Parathyroid adenoma (tissue), 2 donors: Measurements from ENCODE around the gene NXF2.
"Not testable (repeated sequence)": the region's sequence is repeated elsewhere in the genome, so short reads cannot be mapped to it uniquely, and the experiment has no call there.

Experiments used
- H2AFZ ChIP-seq: fragments of 300-600 bp; sonication (generic); one replicate; pipeline ENCODE4 v1.7.0; 2017; ENCODE audit warnings: antibody characterized with exemption, mild to moderate bottlenecking
- H3K27ac ChIP-seq: fragments of 300-600 bp; sonication (generic); one replicate; pipeline ENCODE4 v1.7.0; 2017
- H3K27me3 ChIP-seq: fragments of 300-600 bp; sonication (generic); one replicate; pipeline ENCODE4 v1.7.0; 2017; ENCODE audit warnings: low read length; ENCODE audit not compliant: control insufficient read depth, insufficient read depth
- H3K36me3 ChIP-seq: fragments of 300-600 bp; sonication (generic); one replicate; pipeline ENCODE4 v1.7.0; 2017; ENCODE audit warnings: low read length; ENCODE audit not compliant: control insufficient read depth, insufficient read depth
- H3K4me1 ChIP-seq: fragments of 300-600 bp; sonication (generic); one replicate; pipeline ENCODE4 v1.7.0; 2017; ENCODE audit warnings: control low read depth
- H3K4me2 ChIP-seq: fragments of 300-600 bp; sonication (generic); one replicate; pipeline ENCODE4 v1.7.0; 2017; ENCODE audit warnings: low read length
- H3K4me3 ChIP-seq: fragments of 300-600 bp; sonication (generic); one replicate; pipeline ENCODE4 v1.7.0; 2017; ENCODE audit warnings: low read depth, low read length
- H3K79me2 ChIP-seq: fragments of 300-600 bp; sonication (generic); one replicate; pipeline ENCODE4 v1.7.0; 2017; ENCODE audit warnings: control low read depth
- H3K9ac ChIP-seq: fragments of 300-600 bp; sonication (generic); one replicate; pipeline ENCODE4 v1.7.0; 2017; ENCODE audit warnings: mild to moderate bottlenecking
- H3K9me3 ChIP-seq: fragments of 300-600 bp; sonication (generic); one replicate; pipeline ENCODE4 v1.7.0; 2017; ENCODE audit warnings: low read length; ENCODE audit not compliant: control insufficient read depth
- CTCF ChIP-seq: fragments of 300-600 bp; sonication (generic); IDR thresholded peaks from one replicate; pipeline ENCODE4 v1.7.0; 2017; ENCODE audit warnings: antibody characterized with exemption, mild to moderate bottlenecking
- donor health status: primary hyperparathyroidism.

The NXF2 gene

GRCh38 chrX:102246893-102247292, at the start of gene NXF2:
NXF2 (plus strand) TSS chrX:102247167; CDS start chrX:102307079, 59,912 bp downstream.
- not testable (repeated sequence) for H3K9me3 ChIP-seq, H3K27me3 ChIP-seq, H3K4me3 ChIP-seq, H3K36me3 ChIP-seq, H3K9ac ChIP-seq, H3K27ac ChIP-seq, H3K4me2 ChIP-seq, H3K4me1 ChIP-seq, H2AFZ ChIP-seq, H3K79me2 ChIP-seq

DNA sequence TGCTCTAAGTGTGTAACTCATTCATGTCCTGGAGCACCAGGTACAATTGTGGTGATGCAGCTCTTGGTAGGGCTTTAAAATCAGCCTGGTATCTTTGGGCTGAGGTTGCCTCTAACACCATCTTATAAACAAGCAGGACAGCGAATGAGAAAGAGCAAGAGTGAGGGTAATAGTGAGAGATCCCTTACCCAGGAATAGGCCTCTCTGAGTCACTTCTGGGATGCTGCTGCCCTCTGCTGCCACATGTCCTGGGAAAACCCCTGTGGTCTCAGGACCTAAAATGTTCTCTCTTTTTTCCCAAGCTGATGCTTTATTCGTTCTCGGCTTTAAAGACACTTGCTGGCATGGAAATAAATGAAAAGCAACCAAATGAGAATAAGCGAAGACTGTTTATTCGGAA, 39.0 kb upstream of the NXF2 start:
- not testable (repeated sequence) for H3K4me3 ChIP-seq, H3K9ac ChIP-seq, H3K4me1 ChIP-seq, H3K27me3 ChIP-seq, H3K79me2 ChIP-seq, H3K4me2 ChIP-seq, H3K36me3 ChIP-seq, H2AFZ ChIP-seq, H3K9me3 ChIP-seq, H3K27ac ChIP-seq

DNA sequence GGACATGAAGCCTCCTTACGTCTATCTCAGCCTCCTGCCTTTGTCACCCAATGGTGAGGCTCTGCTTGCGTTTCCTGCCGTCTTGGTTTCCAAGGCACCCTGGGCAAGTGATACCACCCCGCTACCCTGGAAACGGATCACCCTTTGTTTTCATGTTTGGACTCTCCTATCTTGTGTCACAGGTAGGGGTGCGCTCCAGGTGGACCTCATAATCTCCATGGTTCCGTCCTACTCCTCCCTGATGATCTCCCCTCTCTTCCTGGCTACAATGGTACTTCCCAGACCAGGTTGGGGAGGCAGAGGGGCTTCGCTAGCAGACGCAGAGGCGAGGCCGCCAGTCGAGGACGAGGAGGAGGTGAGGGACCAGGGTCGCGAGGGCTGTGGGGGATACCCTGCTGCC, 32.0 kb upstream of the NXF2 start, which contains the start of gene TCP11X1:
TCP11X1 (plus strand) TSS at position 316 of the 400 bp plus-strand sequence.
- H3K36me3 ChIP-seq, H3K79me2 ChIP-seq, H3K9me3 ChIP-seq: not testable (repeated sequence)

DNA sequence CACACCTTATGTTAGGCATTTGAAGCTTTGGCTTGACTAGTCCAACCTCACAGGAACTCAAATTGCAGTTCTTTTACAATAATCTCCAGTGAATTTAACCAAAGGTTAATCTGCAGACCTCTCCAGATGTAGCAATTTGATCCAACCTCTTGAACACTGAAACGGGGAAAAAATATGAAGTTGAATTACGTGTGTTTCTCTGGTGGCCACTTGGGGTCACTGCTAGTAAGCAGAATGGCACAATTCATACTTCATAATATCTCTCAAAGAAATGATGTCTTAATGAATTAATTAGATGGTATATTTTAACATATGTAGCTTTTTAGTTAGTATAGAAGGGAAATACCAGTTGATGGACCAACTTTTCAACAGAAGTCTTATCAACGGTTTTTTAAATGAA, 30.5 kb upstream of the NXF2 start:
- not testable (repeated sequence) for H3K9ac ChIP-seq, H3K27me3 ChIP-seq, H3K36me3 ChIP-seq, H2AFZ ChIP-seq, H3K9me3 ChIP-seq, H3K4me1 ChIP-seq, H3K79me2 ChIP-seq, H3K4me3 ChIP-seq, H3K4me2 ChIP-seq, H3K27ac ChIP-seq

More for the DNA sequence above, 32.0 kb upstream of the NXF2 start, which contains the start of gene TCP11X1:
- H3K4me2 ChIP-seq, H2AFZ ChIP-seq, H3K4me1 ChIP-seq, H3K27me3 ChIP-seq, H3K4me3 ChIP-seq, H3K9ac ChIP-seq, H3K27ac ChIP-seq: not testable (repeated sequence)

DNA sequence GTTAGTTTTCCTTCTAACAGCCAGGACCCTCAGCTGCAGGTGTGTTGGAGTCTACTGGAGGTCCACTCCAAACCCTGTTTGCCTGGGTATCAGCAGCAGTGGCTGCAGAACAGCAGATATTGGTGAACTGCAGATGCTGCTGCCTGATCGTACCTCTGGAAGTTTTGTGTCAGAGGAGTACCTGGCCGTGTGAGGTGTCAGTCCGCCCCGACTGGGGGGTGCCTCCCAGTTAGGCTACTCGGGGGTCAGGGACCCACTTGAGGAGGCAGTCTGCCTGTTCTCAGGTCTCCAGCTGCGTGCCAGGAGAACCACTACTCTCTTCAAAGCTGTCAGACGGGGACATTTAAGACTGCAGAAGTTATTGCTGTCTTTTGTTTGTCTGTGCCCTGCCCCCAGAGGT, 11.3 kb upstream of the NXF2 start:
- H3K4me1 ChIP-seq, H3K27me3 ChIP-seq, H3K79me2 ChIP-seq, H2AFZ ChIP-seq, H3K4me2 ChIP-seq, H3K9ac ChIP-seq, H3K4me3 ChIP-seq, H3K27ac ChIP-seq, H3K36me3 ChIP-seq, H3K9me3 ChIP-seq: not testable (repeated sequence)

- H3K36me3 ChIP-seq, H3K4me3 ChIP-seq, H3K4me1 ChIP-seq, H2AFZ ChIP-seq, H3K9ac ChIP-seq, H3K27ac ChIP-seq, H3K79me2 ChIP-seq, H3K27me3 ChIP-seq, H3K4me2 ChIP-seq, H3K9me3 ChIP-seq: not testable (repeated sequence)
Observed at GRCh38 chrX:102240265-102240664, 6.7 kb upstream of the NXF2 start.

DNA sequence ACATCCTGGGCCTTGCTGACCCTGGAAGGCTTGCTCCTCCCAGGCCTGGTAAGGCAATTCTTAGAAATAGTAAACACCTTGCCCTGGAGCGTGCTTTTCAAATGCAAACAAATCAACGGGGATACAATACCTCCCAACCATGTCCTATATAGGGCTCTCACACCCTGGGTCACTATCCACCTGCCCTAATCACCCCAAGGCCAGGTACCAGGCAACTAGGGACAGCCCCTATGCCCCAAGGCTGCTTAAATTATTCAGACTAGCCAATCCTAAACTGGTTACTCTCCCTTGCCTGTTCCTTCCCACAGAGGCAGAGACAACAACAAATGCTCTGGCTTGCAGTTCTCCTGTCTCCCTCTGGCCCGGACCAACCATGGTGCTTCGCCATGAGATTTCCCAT, 25.3 kb downstream of the NXF2 start:
- H3K36me3 ChIP-seq, H3K27me3 ChIP-seq: not testable (repeated sequence)

GRCh38 chrX:102338162-102338561, 91.2 kb downstream of the NXF2 start:
- Histone ChIP-seq H3K27me3 (no peaks in the 10 kb centered on the region), H3K9me3 (no peaks in the 10 kb centered on the region), H3K4me1 (no peaks in the 10 kb centered on the region), H3K9ac (no peak overlapping the region), H3K27ac (peak overlapping the region; percentile 51), H2AFZ (no peak overlapping the region), H3K36me3 (no peaks in the 10 kb centered on the region), H3K4me3 (no peak overlapping the region), H3K4me2 (no peak overlapping the region), H3K79me2 (no peaks in the 10 kb centered on the region)
- TF ChIP-seq CTCF, result no peak

More for the DNA sequence above, 25.3 kb downstream of the NXF2 start:
- H3K27ac ChIP-seq, H3K4me1 ChIP-seq, H3K79me2 ChIP-seq, H3K9me3 ChIP-seq, H2AFZ ChIP-seq, H3K9ac ChIP-seq, H3K4me3 ChIP-seq, H3K4me2 ChIP-seq: not testable (repeated sequence)
